Skeletal muscle satellite cell (primary cell): ENCODE data around the gene SNX20.

Source experiments
- H3K27me3 ChIP-seq: 2 replicates; pipeline ENCODE4 v1.7.0; 2013; ENCODE audit warnings: low read length; ENCODE audit not compliant: control insufficient read depth, insufficient read depth
- H3K36me3 ChIP-seq: 2 replicates; pipeline ENCODE4 v1.7.0; 2013; ENCODE audit warnings: mild to moderate bottlenecking, control low read depth, low read length; ENCODE audit not compliant: insufficient read depth
- H3K4me1 ChIP-seq: 2 replicates; pipeline ENCODE4 v1.7.0; 2013; ENCODE audit warnings: low read length; ENCODE audit not compliant: control insufficient read depth, insufficient read depth
- H3K4me2 ChIP-seq: 2 replicates; pipeline ENCODE4 v1.7.0; 2013; ENCODE audit warnings: mild to moderate bottlenecking, low read length
- H3K4me3 ChIP-seq: 2 replicates; pipeline ENCODE4 v1.7.0; 2013; ENCODE audit warnings: low read length
- H3K9ac ChIP-seq: 2 replicates; pipeline ENCODE4 v1.7.0; 2013; ENCODE audit warnings: mild to moderate bottlenecking, low read depth, low read length, moderate library complexity
- H3K9me3 ChIP-seq: replicated peaks from 2 replicates; pipeline ENCODE4 v1.7.0; 2013; ENCODE audit warnings: mild to moderate bottlenecking, control low read depth, low read length

The SNX20 gene

GRCh38 chr16:50712956-50713355 is 31.8 kb upstream of the SNX20 start:
- no peak overlapping the region for H3K4me3 ChIP-seq
- no peak overlapping the region for H3K9ac ChIP-seq
- H3K36me3 ChIP-seq = no peaks in the 10 kb centered on the region
- H3K4me2 ChIP-seq = no peak overlapping the region
- no peaks in the 10 kb centered on the region for H3K9me3 ChIP-seq
- H3K27me3 ChIP-seq = no peaks in the 10 kb centered on the region
- H3K4me1 ChIP-seq = peaks cover 11% of the 10 kb centered on the region

DNA sequence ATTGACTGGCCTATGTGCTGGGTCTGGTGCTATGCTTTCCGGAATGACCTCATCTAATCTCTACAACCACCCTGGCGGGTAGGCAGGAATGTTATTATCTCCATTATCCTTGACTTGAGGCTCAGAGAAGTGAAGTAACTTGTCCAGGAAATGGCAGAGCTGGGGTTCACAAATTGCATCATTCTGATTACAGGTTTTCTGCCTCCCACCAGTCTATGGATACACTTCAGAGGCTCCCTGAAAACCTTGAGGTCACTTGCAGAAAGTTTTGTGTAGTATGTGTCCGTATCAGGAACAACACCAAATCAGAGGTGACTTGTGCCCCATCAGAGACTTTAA is 31.4 kb upstream of the SNX20 start:
- Histone ChIP-seq H3K36me3 (no peaks in the 10 kb centered on the region), H3K27me3 (no peaks in the 10 kb centered on the region), H3K4me3 (no peak overlapping the region), H3K4me1 (peaks cover 11% of the 10 kb centered on the region), H3K9ac (no peak overlapping the region), H3K9me3 (no peaks in the 10 kb centered on the region), H3K4me2 (no peak overlapping the region)

- Histone ChIP-seq H3K4me1 (peaks cover 11% of the 10 kb centered on the region), H3K27me3 (no peaks in the 10 kb centered on the region), H3K9me3 (no peaks in the 10 kb centered on the region), H3K36me3 (no peaks in the 10 kb centered on the region), H3K9ac (no peak overlapping the region), H3K4me3 (no peak overlapping the region), H3K4me2 (peak overlapping the region; percentile 14)
These were observed 30.9 kb upstream of the SNX20 start for GRCh38 chr16:50711862-50712559.

GRCh38 chr16:50711040-50711439 is 29.9 kb upstream of the SNX20 start:
- no peak overlapping the region for H3K4me2 ChIP-seq
- no peak overlapping the region for H3K9ac ChIP-seq
- H3K4me1 ChIP-seq = peaks cover 11% of the 10 kb centered on the region
- no peaks in the 10 kb centered on the region for H3K9me3 ChIP-seq
- no peak overlapping the region for H3K4me3 ChIP-seq
- no peaks in the 10 kb centered on the region for H3K27me3 ChIP-seq
- H3K36me3 ChIP-seq = no peaks in the 10 kb centered on the region

DNA sequence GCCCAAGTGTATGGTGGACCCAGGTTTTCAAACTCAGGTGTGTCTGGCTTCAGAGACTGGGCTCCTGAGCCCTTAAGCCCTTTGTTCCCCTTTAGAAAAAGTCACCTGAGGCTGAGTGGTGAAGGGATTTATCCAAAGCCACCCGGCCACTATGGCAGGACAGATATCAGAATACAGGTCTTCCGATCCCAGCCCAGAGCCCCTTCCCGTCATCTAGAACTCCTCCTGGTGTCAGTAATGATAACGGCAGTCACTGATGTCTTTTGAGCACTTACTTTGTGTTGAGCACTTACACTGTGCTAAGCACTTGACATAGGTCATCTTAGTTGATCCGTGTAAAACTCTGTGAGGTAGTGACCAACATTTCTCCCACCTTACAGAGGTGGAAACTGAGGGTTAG is 28.9 kb upstream of the SNX20 start:
- H3K4me2 ChIP-seq = no peak overlapping the region
- no peaks in the 10 kb centered on the region for H3K9me3 ChIP-seq
- no peak overlapping the region for H3K4me3 ChIP-seq
- no peaks in the 10 kb centered on the region for H3K27me3 ChIP-seq
- no peak overlapping the region for H3K9ac ChIP-seq
- H3K36me3 ChIP-seq = no peaks in the 10 kb centered on the region
- peaks cover 11% of the 10 kb centered on the region for H3K4me1 ChIP-seq

DNA sequence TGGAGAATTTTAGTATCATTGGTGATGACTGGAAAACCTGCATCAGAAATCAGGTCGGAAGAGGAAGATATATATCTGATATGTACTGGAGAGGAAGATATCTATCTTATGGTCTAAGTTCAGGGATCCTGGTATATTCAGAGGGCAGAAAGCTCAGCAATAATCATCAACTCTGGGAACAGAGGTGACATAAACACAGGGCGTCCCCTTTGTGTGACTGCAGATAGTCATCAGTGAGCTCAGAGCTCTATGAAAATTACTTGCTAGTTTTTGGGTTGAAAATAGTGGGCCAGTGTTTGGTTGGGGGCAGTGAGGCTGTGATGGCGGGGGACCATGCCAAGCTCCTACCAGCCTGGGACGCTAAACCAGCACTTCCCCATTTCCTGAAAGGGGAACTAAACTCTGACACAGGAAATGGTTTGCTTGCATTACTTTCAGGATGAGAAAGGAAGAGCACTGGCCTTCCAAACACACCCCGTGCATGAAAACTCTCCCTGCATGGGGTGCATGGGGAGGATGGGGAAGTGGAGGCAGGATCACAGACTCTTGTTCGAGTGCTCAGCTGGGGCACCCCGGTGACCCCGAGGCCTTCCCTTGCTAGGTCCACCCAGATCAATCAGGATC is 28.1 kb upstream of the SNX20 start:
- Histone ChIP-seq H3K27me3 (no peaks in the 10 kb centered on the region), H3K9me3 (peaks cover under 1% of the 10 kb centered on the region), H3K9ac (no peak overlapping the region), H3K4me2 (no peak overlapping the region), H3K4me1 (peaks cover 11% of the 10 kb centered on the region), H3K36me3 (no peaks in the 10 kb centered on the region), H3K4me3 (no peak overlapping the region)

DNA sequence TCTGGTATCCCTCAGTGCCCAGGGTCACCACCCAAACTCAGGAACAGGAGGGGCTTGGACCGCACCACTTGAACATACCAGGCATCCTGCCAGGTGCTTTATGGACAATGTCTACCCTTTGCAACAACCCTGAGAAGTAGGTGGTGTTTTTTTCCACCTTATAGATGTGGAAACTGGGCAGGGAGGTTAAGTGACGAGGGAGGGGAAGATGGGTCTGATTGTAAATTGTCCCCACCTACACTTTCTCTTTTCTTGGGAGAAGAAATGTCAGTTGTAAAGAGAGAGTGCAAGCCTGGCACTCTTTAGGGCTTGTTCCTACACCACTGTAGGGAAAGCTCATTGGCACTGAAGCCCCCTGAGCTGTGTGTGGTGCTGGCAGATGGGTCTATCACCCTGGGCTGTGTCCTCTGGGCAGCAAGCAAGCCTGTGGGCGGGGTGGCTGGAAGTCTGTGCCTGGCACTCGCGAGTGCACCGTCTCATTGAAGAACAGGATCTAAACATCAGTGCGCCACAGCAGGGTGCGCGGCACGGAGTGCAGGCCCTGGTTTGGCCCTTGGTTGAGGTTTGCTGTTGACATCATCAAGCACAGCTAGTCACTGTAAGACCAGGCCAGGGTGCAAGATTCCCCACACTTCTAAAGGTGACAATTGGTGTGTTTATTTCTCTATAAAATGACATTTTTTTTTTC is 27.4 kb upstream of the SNX20 start:
- Histone ChIP-seq H3K9ac (no peak overlapping the region), H3K27me3 (no peaks in the 10 kb centered on the region), H3K9me3 (peaks cover 5% of the 10 kb centered on the region), H3K4me1 (peaks cover 11% of the 10 kb centered on the region), H3K4me2 (no peak overlapping the region), H3K4me3 (no peak overlapping the region), H3K36me3 (no peaks in the 10 kb centered on the region)

- H3K4me3 ChIP-seq = no peak overlapping the region
- no peaks in the 10 kb centered on the region for H3K36me3 ChIP-seq
- peaks cover 5% of the 10 kb centered on the region for H3K9me3 ChIP-seq
- no peak overlapping the region for H3K9ac ChIP-seq
- H3K4me1 ChIP-seq = peaks cover 13% of the 10 kb centered on the region
- H3K27me3 ChIP-seq = no peaks in the 10 kb centered on the region
- H3K4me2 ChIP-seq = no peak overlapping the region
These were observed 25.1 kb upstream of the SNX20 start for GRCh38 chr16:50706250-50706649.

- H3K27me3 ChIP-seq = no peaks in the 10 kb centered on the region
- H3K4me1 ChIP-seq = peaks cover 13% of the 10 kb centered on the region
- no peaks in the 10 kb centered on the region for H3K36me3 ChIP-seq
- peaks cover 5% of the 10 kb centered on the region for H3K9me3 ChIP-seq
- H3K4me2 ChIP-seq = no peak overlapping the region
- H3K9ac ChIP-seq = no peak overlapping the region
- H3K4me3 ChIP-seq = no peak overlapping the region
These were observed 24.5 kb upstream of the SNX20 start for GRCh38 chr16:50705436-50706110.

DNA sequence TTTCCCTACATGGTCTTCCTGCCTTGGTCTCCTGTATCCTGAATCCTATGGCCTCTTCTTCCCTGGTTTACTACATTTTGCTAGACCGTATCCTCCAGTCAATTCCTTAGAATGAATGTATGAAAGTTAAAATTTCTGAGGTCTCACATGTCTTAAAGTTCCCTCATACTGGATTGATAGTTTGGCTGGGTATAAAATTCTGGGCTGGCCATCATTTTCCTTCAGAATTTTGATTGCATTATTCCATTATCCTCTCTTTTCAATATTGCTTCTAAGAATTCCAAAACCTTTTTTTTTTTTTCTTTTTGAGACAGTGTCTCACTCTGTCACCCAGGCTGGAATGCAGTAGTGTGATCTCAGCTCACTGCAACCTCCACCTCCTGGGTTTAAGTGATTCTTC is 23.1 kb upstream of the SNX20 start:
- Histone ChIP-seq H3K4me1 (peaks cover 13% of the 10 kb centered on the region), H3K36me3 (no peaks in the 10 kb centered on the region), H3K9ac (no peak overlapping the region), H3K9me3 (peaks cover 5% of the 10 kb centered on the region), H3K4me3 (no peak overlapping the region), H3K4me2 (no peak overlapping the region), H3K27me3 (no peaks in the 10 kb centered on the region)

- H3K4me2 ChIP-seq = no peak overlapping the region
- H3K4me3 ChIP-seq = no peak overlapping the region
- H3K9ac ChIP-seq = peak overlapping the region; percentile 7
- peaks cover 20% of the 10 kb centered on the region for H3K4me1 ChIP-seq
- H3K9me3 ChIP-seq = peaks cover 5% of the 10 kb centered on the region
- H3K36me3 ChIP-seq = no peaks in the 10 kb centered on the region
- no peaks in the 10 kb centered on the region for H3K27me3 ChIP-seq
These were observed 21.6 kb upstream of the SNX20 start for GRCh38 chr16:50702725-50703124.
